ENCODE results near the gene FLNC. TPM values are rescaled to one million over a fixed set of nuclear protein-coding genes. Genes with fewer than 3 reads are reported as not detected.

Gene FLNC
- total and polyA plus RNA-seq, 2 of the 13 experiments (the other 11 are each of a cell fraction or from before 2014, with no cell fraction given): 0.02 TPM; not detected in 1

DNA sequence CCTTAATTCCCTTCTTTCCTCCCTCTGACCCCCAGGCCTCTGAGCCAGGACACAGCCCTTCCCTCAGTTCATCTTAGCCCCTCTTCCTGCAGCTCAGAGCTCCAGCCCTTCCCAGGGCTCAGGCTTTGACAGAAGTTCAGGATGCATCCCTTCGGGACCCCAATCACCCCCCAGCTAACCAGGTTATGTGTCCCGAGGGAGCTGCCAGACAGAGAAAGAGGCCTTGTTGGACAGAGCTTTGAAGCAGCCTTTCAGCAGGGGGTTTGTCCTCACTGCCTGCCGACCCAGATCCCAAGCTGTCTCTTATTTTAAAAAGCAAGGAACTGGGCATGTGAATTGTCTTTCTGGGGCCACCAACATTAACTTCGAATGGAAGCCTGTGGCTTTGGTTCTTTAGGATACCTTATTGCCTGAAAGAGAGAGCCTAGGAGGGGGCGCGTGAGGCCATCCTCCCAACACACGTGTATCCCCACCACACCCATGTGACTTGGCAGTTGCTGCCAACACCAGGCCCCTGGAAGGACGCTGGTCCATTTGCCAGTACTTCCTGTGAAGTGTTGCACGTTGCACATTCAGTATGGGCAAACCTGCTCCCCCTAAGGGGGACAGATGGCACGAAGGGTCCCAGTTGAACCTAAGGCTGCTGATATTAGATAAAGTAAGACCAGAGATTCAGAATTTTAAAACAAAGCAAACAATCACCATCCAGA lies 37.6 kb upstream of the FLNC start:
- WGBS (ENCODE audit: low lambda C conversion rate): 42% methylated on average over 9 of the region's 10 CpGs
- no TSS peak for BruUV-seq (replicated peaks)

More for the DNA sequence above, 37.6 kb upstream of the FLNC start:
- H3K4me1 ChIP-seq (ENCODE audit: insufficient read depth, low read length): peaks cover 17% of the 10 kb centered on the region
- TF ChIP-seq SMAD1 (CRISPR knock-in tag; IDR thresholded peaks at IDR 0.05; ENCODE audit: borderline replicate concordance, low read depth): no peak
- no peak for TF ChIP-seq HMGA1 (CRISPR knock-in tag; conservative IDR thresholded peaks at IDR 0.05)
- no peak for TF ChIP-seq CCDC6 (CRISPR knock-in tag; IDR thresholded peaks at IDR 0.05)
- TF ChIP-seq, protein P1, sequence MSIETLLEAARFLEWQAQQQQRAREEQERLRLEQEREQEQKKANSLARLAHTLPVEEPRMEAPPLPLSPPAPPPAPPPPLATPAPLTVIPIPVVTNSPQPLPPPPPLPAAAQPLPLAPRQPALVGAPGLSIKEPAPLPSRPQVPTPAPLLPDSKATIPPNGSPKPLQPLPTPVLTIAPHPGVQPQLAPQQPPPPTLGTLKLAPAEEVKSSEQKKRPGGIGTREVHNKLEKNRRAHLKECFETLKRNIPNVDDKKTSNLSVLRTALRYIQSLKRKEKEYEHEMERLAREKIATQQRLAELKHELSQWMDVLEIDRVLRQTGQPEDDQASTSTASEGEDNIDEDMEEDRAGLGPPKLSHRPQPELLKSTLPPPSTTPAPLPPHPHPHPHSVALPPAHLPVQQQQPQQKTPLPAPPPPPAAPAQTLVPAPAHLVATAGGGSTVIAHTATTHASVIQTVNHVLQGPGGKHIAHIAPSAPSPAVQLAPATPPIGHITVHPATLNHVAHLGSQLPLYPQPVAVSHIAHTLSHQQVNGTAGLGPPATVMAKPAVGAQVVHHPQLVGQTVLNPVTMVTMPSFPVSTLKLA (IDR thresholded peaks at IDR 0.05): peak; percentile 97
- TF ChIP-seq, protein P2, sequence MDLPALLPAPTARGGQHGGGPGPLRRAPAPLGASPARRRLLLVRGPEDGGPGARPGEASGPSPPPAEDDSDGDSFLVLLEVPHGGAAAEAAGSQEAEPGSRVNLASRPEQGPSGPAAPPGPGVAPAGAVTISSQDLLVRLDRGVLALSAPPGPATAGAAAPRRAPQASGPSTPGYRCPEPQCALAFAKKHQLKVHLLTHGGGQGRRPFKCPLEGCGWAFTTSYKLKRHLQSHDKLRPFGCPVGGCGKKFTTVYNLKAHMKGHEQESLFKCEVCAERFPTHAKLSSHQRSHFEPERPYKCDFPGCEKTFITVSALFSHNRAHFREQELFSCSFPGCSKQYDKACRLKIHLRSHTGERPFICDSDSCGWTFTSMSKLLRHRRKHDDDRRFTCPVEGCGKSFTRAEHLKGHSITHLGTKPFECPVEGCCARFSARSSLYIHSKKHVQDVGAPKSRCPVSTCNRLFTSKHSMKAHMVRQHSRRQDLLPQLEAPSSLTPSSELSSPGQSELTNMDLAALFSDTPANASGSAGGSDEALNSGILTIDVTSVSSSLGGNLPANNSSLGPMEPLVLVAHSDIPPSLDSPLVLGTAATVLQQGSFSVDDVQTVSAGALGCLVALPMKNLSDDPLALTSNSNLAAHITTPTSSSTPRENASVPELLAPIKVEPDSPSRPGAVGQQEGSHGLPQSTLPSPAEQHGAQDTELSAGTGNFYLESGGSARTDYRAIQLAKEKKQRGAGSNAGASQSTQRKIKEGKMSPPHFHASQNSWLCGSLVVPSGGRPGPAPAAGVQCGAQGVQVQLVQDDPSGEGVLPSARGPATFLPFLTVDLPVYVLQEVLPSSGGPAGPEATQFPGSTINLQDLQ (CRISPR knock-in tag; IDR thresholded peaks at IDR 0.05): no peak
- no peak for TF ChIP-seq NCOA2 (CRISPR knock-in tag; IDR thresholded peaks at IDR 0.05)
- no peak for TF ChIP-seq ZKSCAN5 (CRISPR knock-in tag; IDR thresholded peaks at IDR 0.05)
- no peak overlapping the region for H3K4me3 ChIP-seq (replicated peaks in 1 of 3; ENCODE audit: insufficient read depth in 1 of 3, low read depth in 2 of 3, low read length in 3 of 3)
- in situ Hi-C loops (cut with HindIII; ENCODE audit: extremely low pct_ligation_motif_present, low pct_unique_long_range_greater_than_20kb): loop anchor here (5.0 kb wide), 1 partner anchor 90 kb away; no protein-coding TSS in a partner anchor
- FAIRE-seq (no peak), DNase-seq (ENCODE audit: low spot score) (no peak), ATAC-seq (no peak)
- H3K9ac ChIP-seq (ENCODE audit: insufficient read depth, low read depth, low read length): no peak overlapping the region
- H3K9me3 ChIP-seq (ENCODE audit: low read length): no peaks in the 10 kb centered on the region
- no peak overlapping the region for H3K27ac ChIP-seq (ENCODE audit: extremely low read length, insufficient read depth, low read length)
- H3K36me3 ChIP-seq (replicated peaks in 1 of 2; ENCODE audit: control insufficient read depth in 1 of 2, insufficient read depth in 2 of 2, low read length in 2 of 2): no peaks in the 10 kb centered on the region
- no peaks in the 10 kb centered on the region for H4K20me1 ChIP-seq (ENCODE audit: insufficient read depth, low read length)
- peaks cover 7 to 36% of the 10 kb centered on the region in 2 experiments; a peak in 4 of 5 replicates for H3K27me3 ChIP-seq (ENCODE audit: control insufficient read depth in 1 of 2, insufficient read depth in 2 of 2, low read length in 2 of 2)
- H3K4me2 ChIP-seq (ENCODE audit: low read depth, low read length): no peak overlapping the region
- ChIA-PET CTCF (ENCODE audit: low intra/inter-chr PET ratio, low total read pairs) (no interaction called here), POLR2A (no interaction called here)
- no peak overlapping the region for H2AFZ ChIP-seq (ENCODE audit: low read length)
- H3K79me2 ChIP-seq (ENCODE audit: insufficient read depth, low read length): no peaks in the 10 kb centered on the region
- intact Hi-C loops (cut with micrococcal nuclease; ENCODE audit: unreplicated experiment): no loop called here
